GM19328 (cell line): Measurements from ENCODE around the gene UPB1.

Source experiments
- ATAC-seq: cut with Tn5 transposase; IDR thresholded peaks from one replicate; pipeline ENCODE4 v1.9.1; 2021; ENCODE audit warnings: mild to moderate bottlenecking, moderate library complexity; ENCODE audit not compliant: unreplicated experiment

The UPB1 gene

DNA sequence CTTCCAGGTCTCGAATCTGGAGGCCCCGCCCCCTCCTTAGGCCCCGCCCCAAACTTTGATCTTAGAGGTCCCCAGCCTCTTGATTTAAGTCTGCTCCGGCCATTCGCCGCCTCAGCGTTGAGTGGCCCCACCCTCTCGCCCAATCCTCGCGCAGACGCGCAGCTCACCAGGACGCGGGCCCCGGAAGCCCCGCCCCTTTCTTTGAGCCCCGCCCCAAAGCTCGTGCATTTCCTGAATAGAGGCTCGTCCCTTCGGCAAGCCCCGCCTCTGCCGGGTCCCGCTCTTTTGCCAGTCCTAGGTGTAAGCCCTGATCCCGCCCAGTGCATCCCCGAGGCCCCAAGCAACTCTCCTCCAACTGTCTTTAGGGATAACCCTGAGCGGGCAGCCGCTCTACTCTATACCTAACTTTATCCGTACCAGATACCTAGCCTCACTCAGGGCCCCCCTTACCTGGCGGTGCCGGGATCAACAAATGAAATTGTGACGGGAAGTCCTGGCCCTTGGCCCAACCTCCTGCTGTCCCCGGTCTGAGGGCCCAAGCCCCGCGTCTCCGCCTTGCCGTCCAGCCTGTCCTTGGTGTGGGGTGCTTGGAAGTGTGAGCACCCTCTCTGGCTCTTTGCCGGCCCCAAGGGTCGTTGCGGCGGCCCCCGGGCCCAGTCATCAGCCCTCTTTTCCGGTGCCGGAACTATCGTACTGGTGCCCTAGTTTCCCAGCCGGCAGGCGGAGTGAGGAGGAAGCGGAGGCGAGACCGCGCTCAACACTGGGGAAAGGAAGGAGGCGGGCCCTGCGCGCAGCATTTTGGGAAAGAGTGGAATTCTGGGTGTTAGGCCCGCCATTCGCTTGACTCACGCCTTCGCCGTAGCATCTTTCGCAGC is 60.3 kb downstream of the UPB1 start, which contains the start of gene SNRPD3:
SNRPD3 (plus strand) TSS at position 835 of the 875 bp plus-strand sequence. CDS start 1,676 bp downstream, outside the sequence.
- peak; percentile 69 for ATAC-seq

- ATAC-seq = no peak
Measured at GRCh38 chr22:24559471-24559870, 64.3 kb downstream of the UPB1 start.

GRCh38 chr22:24563246-24563645 is 68.1 kb downstream of the UPB1 start:
- ATAC-seq = no peak

- ATAC-seq = no peak
Measured at GRCh38 chr22:24564376-24565058, 69.4 kb downstream of the UPB1 start.

DNA sequence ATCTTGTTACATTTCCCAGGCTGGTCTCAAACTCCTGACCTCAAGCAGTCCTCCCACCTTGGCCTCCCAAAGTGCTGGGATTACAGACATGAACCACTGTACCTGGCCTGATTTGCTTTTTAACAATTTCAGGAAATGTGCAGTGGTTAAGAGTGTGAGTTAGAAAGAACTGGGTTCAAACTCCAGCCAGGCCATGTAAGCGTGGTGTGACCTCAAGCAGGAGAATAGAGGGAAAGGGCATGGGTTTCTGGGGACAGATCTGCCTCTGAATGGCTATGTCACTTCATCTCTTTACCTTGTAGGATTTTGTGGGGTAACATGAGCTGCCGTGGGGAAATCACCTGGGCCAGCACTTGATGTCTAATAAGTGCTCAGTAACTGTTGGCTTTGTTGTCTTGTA is 69.9 kb downstream of the UPB1 start:
- ATAC-seq = no peak

DNA sequence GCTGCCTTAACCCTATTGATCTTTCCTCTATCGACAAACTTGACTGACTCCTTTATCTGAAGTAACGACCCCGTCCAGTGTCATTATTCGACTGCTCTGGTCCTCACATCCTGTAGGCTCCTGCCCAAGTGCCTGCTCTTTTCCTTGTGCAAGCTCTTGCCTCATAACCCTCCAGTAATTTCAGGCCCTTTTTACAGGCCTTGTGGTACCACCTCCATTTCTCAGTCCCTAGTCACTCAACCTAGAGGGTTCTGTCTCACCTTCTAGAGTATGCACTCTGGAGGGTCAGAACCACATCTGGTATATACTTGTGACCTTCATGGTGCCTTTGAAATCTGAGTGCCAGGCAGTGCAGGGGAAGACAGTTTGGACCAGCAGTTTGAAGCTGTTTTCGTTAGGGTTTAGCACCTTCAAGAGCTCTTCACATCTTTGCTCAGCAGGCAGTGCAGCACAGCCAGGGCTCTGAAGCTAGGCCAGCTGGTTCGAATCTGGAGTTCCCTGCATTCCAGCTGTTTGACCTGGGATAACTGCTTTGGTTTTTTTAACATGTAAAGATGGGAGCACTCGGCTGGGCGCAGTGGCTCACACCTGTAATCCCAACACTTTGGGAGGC is 71.9 kb downstream of the UPB1 start:
- ATAC-seq = no peak

DNA sequence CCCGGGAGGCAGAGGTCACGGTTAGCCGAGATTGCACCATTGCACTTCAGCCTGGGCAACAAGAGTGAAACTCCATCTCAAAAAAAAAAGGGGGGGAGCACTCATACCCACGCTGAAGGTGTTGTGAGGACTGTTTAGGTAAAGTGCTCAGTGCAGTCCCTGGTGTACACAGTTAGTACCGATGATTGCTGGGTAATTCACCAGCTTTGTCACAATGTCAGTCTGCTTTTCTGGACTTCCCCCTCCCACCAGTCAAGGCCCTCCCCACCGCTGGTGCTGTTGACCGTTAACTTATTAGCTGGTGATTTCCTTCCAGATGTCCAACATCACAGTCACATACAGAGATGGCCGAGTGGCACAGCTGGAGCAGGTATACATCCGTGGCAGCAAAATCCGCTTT is 72.5 kb downstream of the UPB1 start:
- ATAC-seq = no peak

DNA sequence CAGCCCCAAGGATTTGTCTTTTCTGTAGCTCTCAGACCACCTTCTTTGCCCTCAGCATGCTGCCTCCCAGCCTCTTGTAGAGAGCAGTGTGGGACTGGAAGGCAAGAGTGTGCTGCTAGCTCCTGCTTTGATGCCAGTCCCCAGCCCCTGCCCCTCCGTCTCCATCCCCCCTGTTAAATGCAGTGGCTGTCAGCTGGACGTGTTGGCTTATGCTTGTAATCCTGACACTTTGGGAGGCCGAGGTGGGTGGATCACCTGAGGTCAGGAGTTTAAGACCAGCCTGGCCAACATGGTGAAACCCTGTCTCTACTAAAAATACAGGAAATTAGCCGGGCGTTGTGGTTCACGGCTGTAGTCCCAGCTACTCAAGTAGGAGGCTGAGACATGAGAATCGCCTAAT is 76.1 kb downstream of the UPB1 start:
- no peak for ATAC-seq

GRCh38 chr22:24576778-24577177 is 81.6 kb downstream of the UPB1 start:
- ATAC-seq = no peak
